WTC11 (cell line): ENCODE data around the gene HSPA4. TPM values are rescaled to one million over a fixed set of nuclear protein-coding genes. Genes with fewer than 3 reads are reported as not detected.

Experiments used
- ATAC-seq: fragments of 200-7000 bp; cut with Tn5 transposase; 2 replicates; pipeline ENCODE4 v1.10.0; 2021; ENCODE audit warnings: mild to moderate bottlenecking, moderate library complexity
- CTCF ChIA-PET: fragments of 300-600 bp; sonication (Branson Sonifier 250); formaldehyde crosslinking; loops from one replicate; lab custom pipeline; 2021; ENCODE audit warnings: antibody characterized with exemption; lab: Charles Lee
- POLR2A ChIA-PET: fragments of 350-600 bp; sonication (Branson Sonifier 250); formaldehyde crosslinking; loops from one replicate; lab custom pipeline; 2021; ENCODE audit warnings: antibody characterized with exemption; lab: Charles Lee
- DNase-seq: peaks from one replicate; pipeline ENCODE4 v3.0.0; 2021; ENCODE audit warnings: low spot score
- H3K27ac Mint-ChIP-seq: 2 replicates; pipeline ENCODE4 v1.8.0; 2021; ENCODE audit warnings: mixed read lengths
- H3K27me3 Mint-ChIP-seq: 2 replicates; pipeline ENCODE4 v1.8.0; 2021; ENCODE audit warnings: low read depth, mild to moderate bottlenecking, moderate library complexity, mixed read lengths
- H3K36me3 Mint-ChIP-seq: 2 replicates; pipeline ENCODE4 v1.8.0; 2021; ENCODE audit warnings: mixed read lengths
- H3K4me1 Mint-ChIP-seq: 2 replicates; pipeline ENCODE4 v1.8.0; 2022; ENCODE audit warnings: mixed read lengths
- H3K4me3 Mint-ChIP-seq: 2 replicates; pipeline ENCODE4 v1.8.0; 2021; ENCODE audit warnings: mild to moderate bottlenecking, moderate library complexity, mixed read lengths
- H3K9me3 Mint-ChIP-seq: 2 replicates; pipeline ENCODE4 v1.8.0; 2021; ENCODE audit warnings: mixed read lengths
- EMX1 ChIP-seq: fragments of 250-450 bp; sonication (Bioruptor Pico); IDR thresholded peaks from 2 replicates; pipeline ENCODE4 v1.8.0; 2021; ENCODE audit warnings: mild to moderate bottlenecking
- ETV6 ChIP-seq: sonication (generic); formaldehyde crosslinking; IDR thresholded peaks from 2 replicates; pipeline ENCODE4 v1.8.1; 2022; ENCODE audit warnings: mild to moderate bottlenecking, missing genetic modification reagents
- GRHL2 ChIP-seq: fragments of 250-450 bp; sonication (Bioruptor Pico); IDR thresholded peaks from 2 replicates; pipeline ENCODE4 v1.8.0; 2022; ENCODE audit warnings: mild to moderate bottlenecking, moderate library complexity; ENCODE audit not compliant: insufficient replicate concordance, severe bottlenecking
- MYBL2 ChIP-seq: sonication (generic); formaldehyde crosslinking; IDR thresholded peaks from 2 replicates; pipeline ENCODE4 v1.8.1; 2023; ENCODE audit warnings: mild to moderate bottlenecking, moderate library complexity, missing genetic modification reagents
- TCF7 ChIP-seq: sonication (generic); formaldehyde crosslinking; IDR thresholded peaks from 2 replicates; pipeline ENCODE4 v1.8.0; 2022; ENCODE audit warnings: mild to moderate bottlenecking, low read depth, missing genetic modification reagents, moderate library complexity
- ZNF219 ChIP-seq: sonication (generic); formaldehyde crosslinking; IDR thresholded peaks from 2 replicates; pipeline ENCODE4 v1.8.0; 2023; ENCODE audit warnings: missing genetic modification reagents, mild to moderate bottlenecking, borderline replicate concordance
- ZNF317 ChIP-seq: sonication (generic); formaldehyde crosslinking; IDR thresholded peaks from 2 replicates; pipeline ENCODE4 v1.8.1; 2023; ENCODE audit warnings: low read depth, mild to moderate bottlenecking, moderate library complexity, missing genetic modification reagents, borderline replicate concordance
- ZNF396 ChIP-seq: fragments of 250-450 bp; sonication (Bioruptor Pico); IDR thresholded peaks from 2 replicates; pipeline ENCODE4 v1.8.0; 2021; ENCODE audit warnings: mild to moderate bottlenecking, moderate library complexity, borderline replicate concordance
- ZNF416 ChIP-seq: fragments of 250-450 bp; sonication (Bioruptor Pico); IDR thresholded peaks from 2 replicates; pipeline ENCODE4 v1.9.0; 2021; ENCODE audit warnings: mild to moderate bottlenecking, inconsistent platforms
- ZNF671 ChIP-seq: fragments of 250-450 bp; sonication (Bioruptor Pico); IDR thresholded peaks from 2 replicates; pipeline ENCODE4 v1.8.0; 2021; ENCODE audit warnings: mild to moderate bottlenecking
- total RNA-seq: library from RNA; stranded (reverse); gene quantifications from 3 replicates; pipeline ENCODE4 v1.2.3, GENCODE V29; 2021
- TF ChIP-seq, protein P1 (sequence below): sonication (generic); formaldehyde crosslinking; IDR thresholded peaks from 2 replicates; pipeline ENCODE4 v1.8.1; 2023; ENCODE audit warnings: mild to moderate bottlenecking, missing genetic modification reagents, moderate library complexity
- TF ChIP-seq, protein P2 (sequence below): sonication (generic); formaldehyde crosslinking; IDR thresholded peaks from 2 replicates; pipeline ENCODE4 v1.8.0; 2023; ENCODE audit warnings: mild to moderate bottlenecking, missing genetic modification reagents
- TF ChIP-seq, protein P3 (sequence below): sonication (generic); formaldehyde crosslinking; IDR thresholded peaks from 2 replicates; pipeline ENCODE4 v1.8.0; 2022; ENCODE audit warnings: mild to moderate bottlenecking, missing genetic modification reagents
- TF ChIP-seq, protein P4 (sequence below): sonication (generic); formaldehyde crosslinking; IDR thresholded peaks from 2 replicates; pipeline ENCODE4 v1.8.0; 2022; ENCODE audit warnings: missing genetic modification reagents
- TF ChIP-seq, protein P5 (sequence below): sonication (generic); formaldehyde crosslinking; IDR thresholded peaks from 2 replicates; pipeline ENCODE4 v1.8.0; 2022; ENCODE audit warnings: mild to moderate bottlenecking, missing genetic modification reagents

The HSPA4 gene
- total RNA-seq, 1 experiment from 2014 or later: 363 TPM

DNA sequence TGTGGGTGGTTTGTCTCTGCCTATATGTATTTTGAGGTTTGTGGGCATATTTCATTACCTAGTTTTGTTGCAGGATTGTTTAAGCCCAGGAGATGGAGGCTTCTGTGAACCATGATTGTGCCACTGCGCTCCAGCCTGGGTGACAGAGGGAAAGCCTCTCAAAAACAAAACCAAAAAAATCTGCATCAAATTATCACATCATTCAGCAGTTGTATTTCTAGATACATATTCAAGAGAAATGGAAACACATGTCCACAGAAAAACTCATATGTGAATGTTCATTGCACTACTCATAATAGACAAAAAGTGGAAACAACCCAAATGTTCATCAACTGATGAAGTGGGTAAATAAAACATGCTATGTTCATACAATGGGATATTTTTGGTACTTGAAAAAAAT is 29.9 kb downstream of the HSPA4 start:
- no peak for TF ChIP-seq GRHL2
- TF ChIP-seq, protein P1, sequence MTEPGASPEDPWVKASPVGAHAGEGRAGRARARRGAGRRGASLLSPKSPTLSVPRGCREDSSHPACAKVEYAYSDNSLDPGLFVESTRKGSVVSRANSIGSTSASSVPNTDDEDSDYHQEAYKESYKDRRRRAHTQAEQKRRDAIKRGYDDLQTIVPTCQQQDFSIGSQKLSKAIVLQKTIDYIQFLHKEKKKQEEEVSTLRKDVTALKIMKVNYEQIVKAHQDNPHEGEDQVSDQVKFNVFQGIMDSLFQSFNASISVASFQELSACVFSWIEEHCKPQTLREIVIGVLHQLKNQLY (CRISPR knock-in tag): no peak
- no peak for TF ChIP-seq MYBL2 (CRISPR knock-in tag)
- TF ChIP-seq, all 79 proteins: peak for 0
- H3K4me3 Mint-ChIP-seq: no peak overlapping the region
- no peak for ATAC-seq
- POLR2A ChIA-PET: no interaction called here
- no peaks in the 10 kb centered on the region for H3K9me3 Mint-ChIP-seq
- CTCF ChIA-PET: no interaction called here
- H3K36me3 Mint-ChIP-seq: peaks cover 62% of the 10 kb centered on the region
- DNase-seq: no peak
- no peak overlapping the region for H3K27ac Mint-ChIP-seq
- H3K4me1 Mint-ChIP-seq: peaks cover 7% of the 10 kb centered on the region; the same call in 1 of the 2 replicates
- no peaks in the 10 kb centered on the region for H3K27me3 Mint-ChIP-seq

DNA sequence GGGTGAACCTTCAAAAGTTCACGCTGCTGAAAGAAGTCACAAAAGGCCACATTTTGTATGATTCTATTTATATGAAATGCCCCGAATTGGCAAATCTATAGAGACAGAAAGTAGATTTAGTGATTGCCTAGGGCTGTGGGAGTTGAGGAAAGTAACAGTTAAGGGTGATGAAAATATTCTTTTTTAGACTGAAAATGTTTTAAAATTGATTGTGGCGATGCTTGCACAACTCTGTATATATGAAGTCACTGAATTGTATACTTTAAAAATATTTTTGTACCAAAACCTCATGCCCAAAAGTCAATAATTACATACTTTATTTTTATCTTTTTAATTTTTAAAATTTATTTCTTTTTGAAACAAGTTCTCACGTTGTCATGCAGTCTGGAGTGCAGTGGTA is 30.3 kb downstream of the HSPA4 start:
- H3K36me3 Mint-ChIP-seq: peaks cover 62% of the 10 kb centered on the region
- DNase-seq (no peak), ATAC-seq (no peak)
- CTCF ChIA-PET: no interaction called here
- H3K9me3 Mint-ChIP-seq: no peaks in the 10 kb centered on the region
- no peaks in the 10 kb centered on the region for H3K27me3 Mint-ChIP-seq
- peaks cover 7% of the 10 kb centered on the region; the same call in 1 of the 2 replicates for H3K4me1 Mint-ChIP-seq
- TF ChIP-seq ZNF416 (CRISPR knock-in tag) (no peak), ZNF317 (no peak), ZNF219 (CRISPR knock-in tag) (no peak), ETV6 (CRISPR knock-in tag) (no peak), ZNF671 (CRISPR knock-in tag) (no peak), EMX1 (CRISPR knock-in tag) (no peak), TCF7 (CRISPR knock-in tag) (no peak), ZNF396 (CRISPR knock-in tag) (no peak)
- TF ChIP-seq, protein P1 (CRISPR knock-in tag): no peak
- TF ChIP-seq, protein P2, sequence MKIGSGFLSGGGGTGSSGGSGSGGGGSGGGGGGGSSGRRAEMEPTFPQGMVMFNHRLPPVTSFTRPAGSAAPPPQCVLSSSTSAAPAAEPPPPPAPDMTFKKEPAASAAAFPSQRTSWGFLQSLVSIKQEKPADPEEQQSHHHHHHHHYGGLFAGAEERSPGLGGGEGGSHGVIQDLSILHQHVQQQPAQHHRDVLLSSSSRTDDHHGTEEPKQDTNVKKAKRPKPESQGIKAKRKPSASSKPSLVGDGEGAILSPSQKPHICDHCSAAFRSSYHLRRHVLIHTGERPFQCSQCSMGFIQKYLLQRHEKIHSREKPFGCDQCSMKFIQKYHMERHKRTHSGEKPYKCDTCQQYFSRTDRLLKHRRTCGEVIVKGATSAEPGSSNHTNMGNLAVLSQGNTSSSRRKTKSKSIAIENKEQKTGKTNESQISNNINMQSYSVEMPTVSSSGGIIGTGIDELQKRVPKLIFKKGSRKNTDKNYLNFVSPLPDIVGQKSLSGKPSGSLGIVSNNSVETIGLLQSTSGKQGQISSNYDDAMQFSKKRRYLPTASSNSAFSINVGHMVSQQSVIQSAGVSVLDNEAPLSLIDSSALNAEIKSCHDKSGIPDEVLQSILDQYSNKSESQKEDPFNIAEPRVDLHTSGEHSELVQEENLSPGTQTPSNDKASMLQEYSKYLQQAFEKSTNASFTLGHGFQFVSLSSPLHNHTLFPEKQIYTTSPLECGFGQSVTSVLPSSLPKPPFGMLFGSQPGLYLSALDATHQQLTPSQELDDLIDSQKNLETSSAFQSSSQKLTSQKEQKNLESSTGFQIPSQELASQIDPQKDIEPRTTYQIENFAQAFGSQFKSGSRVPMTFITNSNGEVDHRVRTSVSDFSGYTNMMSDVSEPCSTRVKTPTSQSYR (CRISPR knock-in tag): no peak
- TF ChIP-seq, protein P3, sequence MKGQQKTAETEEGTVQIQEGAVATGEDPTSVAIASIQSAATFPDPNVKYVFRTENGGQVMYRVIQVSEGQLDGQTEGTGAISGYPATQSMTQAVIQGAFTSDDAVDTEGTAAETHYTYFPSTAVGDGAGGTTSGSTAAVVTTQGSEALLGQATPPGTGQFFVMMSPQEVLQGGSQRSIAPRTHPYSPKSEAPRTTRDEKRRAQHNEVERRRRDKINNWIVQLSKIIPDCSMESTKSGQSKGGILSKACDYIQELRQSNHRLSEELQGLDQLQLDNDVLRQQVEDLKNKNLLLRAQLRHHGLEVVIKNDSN (CRISPR knock-in tag): no peak
- TF ChIP-seq, protein P4, sequence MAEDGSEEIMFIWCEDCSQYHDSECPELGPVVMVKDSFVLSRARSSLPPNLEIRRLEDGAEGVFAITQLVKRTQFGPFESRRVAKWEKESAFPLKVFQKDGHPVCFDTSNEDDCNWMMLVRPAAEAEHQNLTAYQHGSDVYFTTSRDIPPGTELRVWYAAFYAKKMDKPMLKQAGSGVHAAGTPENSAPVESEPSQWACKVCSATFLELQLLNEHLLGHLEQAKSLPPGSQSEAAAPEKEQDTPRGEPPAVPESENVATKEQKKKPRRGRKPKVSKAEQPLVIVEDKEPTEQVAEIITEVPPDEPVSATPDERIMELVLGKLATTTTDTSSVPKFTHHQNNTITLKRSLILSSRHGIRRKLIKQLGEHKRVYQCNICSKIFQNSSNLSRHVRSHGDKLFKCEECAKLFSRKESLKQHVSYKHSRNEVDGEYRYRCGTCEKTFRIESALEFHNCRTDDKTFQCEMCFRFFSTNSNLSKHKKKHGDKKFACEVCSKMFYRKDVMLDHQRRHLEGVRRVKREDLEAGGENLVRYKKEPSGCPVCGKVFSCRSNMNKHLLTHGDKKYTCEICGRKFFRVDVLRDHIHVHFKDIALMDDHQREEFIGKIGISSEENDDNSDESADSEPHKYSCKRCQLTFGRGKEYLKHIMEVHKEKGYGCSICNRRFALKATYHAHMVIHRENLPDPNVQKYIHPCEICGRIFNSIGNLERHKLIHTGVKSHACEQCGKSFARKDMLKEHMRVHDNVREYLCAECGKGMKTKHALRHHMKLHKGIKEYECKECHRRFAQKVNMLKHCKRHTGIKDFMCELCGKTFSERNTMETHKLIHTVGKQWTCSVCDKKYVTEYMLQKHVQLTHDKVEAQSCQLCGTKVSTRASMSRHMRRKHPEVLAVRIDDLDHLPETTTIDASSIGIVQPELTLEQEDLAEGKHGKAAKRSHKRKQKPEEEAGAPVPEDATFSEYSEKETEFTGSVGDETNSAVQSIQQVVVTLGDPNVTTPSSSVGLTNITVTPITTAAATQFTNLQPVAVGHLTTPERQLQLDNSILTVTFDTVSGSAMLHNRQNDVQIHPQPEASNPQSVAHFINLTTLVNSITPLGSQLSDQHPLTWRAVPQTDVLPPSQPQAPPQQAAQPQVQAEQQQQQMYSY (CRISPR knock-in tag): no peak
- TF ChIP-seq, protein P5, sequence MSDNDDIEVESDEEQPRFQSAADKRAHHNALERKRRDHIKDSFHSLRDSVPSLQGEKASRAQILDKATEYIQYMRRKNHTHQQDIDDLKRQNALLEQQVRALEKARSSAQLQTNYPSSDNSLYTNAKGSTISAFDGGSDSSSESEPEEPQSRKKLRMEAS: no peak
- H3K27ac Mint-ChIP-seq: no peak overlapping the region
- H3K4me3 Mint-ChIP-seq: no peak overlapping the region
- POLR2A ChIA-PET: no interaction called here
